Uterus (tissue), 4 donors: ENCODE measurements around the gene SESN2. TPM values are rescaled to one million over a fixed set of nuclear protein-coding genes. Genes with fewer than 3 reads are reported as not detected.

Experiments
- DNase-seq, 2 donors: peaks; one replicate each; pipeline ENCODE4 v3.0.0-alpha.2; 2019 to 2020
- H3K27ac ChIP-seq, 2 donors: fragments of 200-600 bp; sonication (generic); 1 replicate in 1 of 2; 2 replicates in 1 of 2; pipeline ENCODE4 v1.5.1; 2016 to 2018
- H3K27me3 ChIP-seq, 2 donors: fragments of 200-600 bp; sonication (generic); one replicate each; pipeline ENCODE4 v1.5.1; 2018 to 2019; ENCODE audit warnings: control low read depth in 1 of 2
- H3K36me3 ChIP-seq, 2 donors: fragments of 200-600 bp; sonication (generic); one replicate each; pipeline ENCODE4 v1.5.1; 2019; ENCODE audit warnings: control low read depth in 1 of 2
- H3K4me1 ChIP-seq, 2 donors: fragments of 200-600 bp; sonication (generic); one replicate each; pipeline ENCODE4 v1.5.1; 2018 to 2019; ENCODE audit warnings: control low read depth in 1 of 2
- H3K4me3 ChIP-seq, 2 donors: fragments of 200-600 bp; sonication (generic); 1 replicate in 1 of 2; 2 replicates in 1 of 2; pipeline ENCODE4 v1.5.1; 2018 to 2019; ENCODE audit warnings: mild to moderate bottlenecking in 1 of 2
- H3K9me3 ChIP-seq, 2 donors: fragments of 200-600 bp; sonication (generic); one replicate each; pipeline ENCODE4 v1.5.1; 2019; ENCODE audit warnings: control low read depth in 1 of 2
- CTCF ChIP-seq, 4 experiments: fragments of 200-600 bp in 2 of 4; fragments of 450-650 bp in 2 of 4; sonication (generic) in 2 of 4; IDR thresholded peaks; one replicate each; pipeline ENCODE4 v1.5.1; 2016 to 2019; ENCODE audit warnings: antibody characterized with exemption in 4 of 4, mild to moderate bottlenecking in 2 of 4, moderate library complexity in 1 of 4
- POLR2A ChIP-seq, 2 donors: fragments of 450-650 bp; IDR thresholded peaks; one replicate each; pipeline ENCODE4 v1.6.1; 2016; ENCODE audit warnings: antibody characterized with exemption in 2 of 2, mild to moderate bottlenecking in 1 of 2, moderate library complexity in 1 of 2
- intact Hi-C: fragments of 100-400 bp; cut with DNase I; formaldehyde crosslinking; loops from one replicate; pipeline ENCODE4 v1.15.1; 2023; ENCODE audit warnings: low total_unique reads
- total RNA-seq, 4 donors: library from RNA; depleted of rRNA in 3 of 4; stranded (reverse); fragments of >200 nt in 3 of 4; gene quantifications; one replicate each; pipeline versions ENCODE4 v1.1.0 to v1.2.4, GENCODE V29; 2014 to 2023
- donor health status: DM: yes; HTN: yes; CAD: no.

The SESN2 gene
- total RNA-seq, 4 donors from 2014 or later = 4.9 to 15.9 (median 7.9) TPM

- H3K9me3 ChIP-seq = no peaks in the 10 kb centered on the region
- intact Hi-C loops = no loop called here
- DNase-seq = no peak
- TF ChIP-seq CTCF (IDR thresholded peaks at IDR 0.05) (no peak), POLR2A (IDR thresholded peaks at IDR 0.05) (no peak)
- peak overlapping the region; percentile 47 to 67 for H3K4me3 ChIP-seq
- no peaks in the 10 kb centered on the region for H3K27me3 ChIP-seq
- H3K4me1 ChIP-seq = peaks cover 5% of the 10 kb centered on the region in 2 donors
- no peaks in the 10 kb centered on the region for H3K36me3 ChIP-seq
- peak overlapping the region; percentile 72 to 82 for H3K27ac ChIP-seq
Observed at GRCh38 chr1:28246427-28246832, 12.9 kb upstream of the SESN2 start.

- peaks cover 5% of the 10 kb centered on the region in 2 donors for H3K4me1 ChIP-seq
- peak overlapping the region; percentile 14 to 22 for H3K4me3 ChIP-seq
- H3K9me3 ChIP-seq = no peaks in the 10 kb centered on the region
- H3K27ac ChIP-seq = peak overlapping the region; percentile 79 to 88
- intact Hi-C loops = no loop called here
- no peaks in the 10 kb centered on the region for H3K36me3 ChIP-seq
- H3K27me3 ChIP-seq = no peaks in the 10 kb centered on the region
- no peak for DNase-seq
- TF ChIP-seq CTCF (IDR thresholded peaks at IDR 0.05) (no peak), POLR2A (IDR thresholded peaks at IDR 0.05) (no peak)
Observed at GRCh38 chr1:28247612-28248272, 11.6 kb upstream of the SESN2 start.

- no peaks in the 10 kb centered on the region for H3K36me3 ChIP-seq
- H3K9me3 ChIP-seq = no peaks in the 10 kb centered on the region
- intact Hi-C loops = no loop called here
- H3K27me3 ChIP-seq = no peaks in the 10 kb centered on the region
- DNase-seq = peak; percentile 79 to 85
- H3K4me3 ChIP-seq = no peak overlapping the region
- H3K27ac ChIP-seq = peak overlapping the region; percentile 79 to 88
- peaks cover 5% of the 10 kb centered on the region in 2 donors for H3K4me1 ChIP-seq
- TF ChIP-seq CTCF (IDR thresholded peaks at IDR 0.05) (peak; percentile 89 to 93 (median 90)), POLR2A (IDR thresholded peaks at IDR 0.05) (no peak)
Observed at GRCh38 chr1:28248273-28249012, 10.9 kb upstream of the SESN2 start.

DNA sequence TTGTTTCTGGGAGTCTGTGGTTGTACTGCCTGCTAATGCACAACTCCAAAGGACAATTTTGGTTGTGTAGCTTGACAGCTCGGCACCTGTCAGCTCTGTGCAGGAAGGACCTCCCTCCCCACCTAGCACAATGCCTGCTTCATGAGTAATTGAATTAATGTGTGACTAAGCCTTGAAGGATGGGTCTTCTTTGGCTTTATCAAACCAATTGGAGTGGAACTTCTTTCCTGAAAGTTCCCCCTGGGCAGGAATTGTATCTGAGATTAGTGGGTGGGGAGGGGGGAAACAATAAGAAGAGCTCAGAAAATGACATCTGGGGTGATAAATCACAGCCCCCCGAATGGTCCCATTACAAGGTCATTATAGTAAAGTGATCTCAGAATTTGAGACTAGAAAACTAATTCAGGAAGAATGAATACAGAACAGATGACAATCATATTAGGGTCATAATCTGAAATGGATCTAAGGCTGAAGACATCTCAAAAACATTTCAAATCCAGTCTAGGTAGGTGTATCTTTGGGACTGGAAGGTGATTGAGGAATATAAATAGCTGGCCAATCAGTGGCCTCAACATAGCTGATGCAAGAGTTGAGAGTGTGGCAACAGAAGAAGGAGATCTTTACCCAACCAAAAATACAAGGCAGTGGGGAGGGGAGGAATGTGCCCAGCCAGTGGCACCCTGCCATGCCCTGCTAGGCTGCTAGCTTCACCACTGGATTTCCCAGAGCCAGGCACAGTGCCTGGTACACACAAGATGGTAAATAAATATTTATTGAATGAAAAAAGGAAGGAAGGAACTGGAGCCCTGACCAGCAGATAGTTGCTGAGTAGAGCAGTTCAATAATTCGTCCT is 10.1 kb upstream of the SESN2 start:
- no peak for DNase-seq
- intact Hi-C loops = no loop called here
- TF ChIP-seq CTCF (IDR thresholded peaks at IDR 0.05) (no peak), POLR2A (IDR thresholded peaks at IDR 0.05) (no peak)

More for the DNA sequence above, 10.1 kb upstream of the SESN2 start:
- H3K36me3 ChIP-seq = no peaks in the 10 kb centered on the region
- peaks cover 5% of the 10 kb centered on the region in 2 donors for H3K4me1 ChIP-seq
- H3K27ac ChIP-seq = peak overlapping the region; percentile 79 to 88
- H3K4me3 ChIP-seq = no peak overlapping the region
- H3K27me3 ChIP-seq = no peaks in the 10 kb centered on the region
- H3K9me3 ChIP-seq = no peaks in the 10 kb centered on the region
